ENCODE measurements around the gene UPF3B.
"Not testable (repeated sequence)": the region's sequence is repeated elsewhere in the genome, so short reads cannot be mapped to it uniquely, and the experiment has no call there.

Gene UPF3B

DNA sequence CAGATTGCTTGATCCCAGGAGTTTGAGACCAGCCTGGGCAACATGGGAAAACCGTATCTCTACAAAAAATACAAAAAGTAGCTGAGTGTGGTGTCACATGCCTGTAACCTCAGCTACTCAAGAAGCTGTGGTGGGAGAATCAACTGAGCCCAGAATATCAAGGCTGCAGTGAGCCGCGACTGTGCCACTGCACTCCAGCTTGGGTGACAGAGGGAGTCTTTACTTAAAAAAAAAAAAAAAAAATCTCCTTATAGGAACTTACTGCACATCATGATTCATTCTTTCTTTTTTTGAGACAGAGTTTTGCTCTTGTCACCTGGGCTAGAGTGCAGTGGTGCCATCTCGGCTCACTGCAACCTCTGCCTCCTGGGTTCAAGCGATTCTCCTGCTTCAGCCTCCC is 24.3 kb downstream of the UPF3B start:
- Histone ChIP-seq H3K27ac (no peak overlapping the region), H3K4me3 (no peak overlapping the region)

- Histone ChIP-seq H3K4me3 (no peak overlapping the region), H3K27ac (peak overlapping the region in 3 of 21 experiments; percentile 2 to 31 (median 16))
These were observed 26.3 kb downstream of the UPF3B start for GRCh38 chrX:119826399-119826959.

DNA sequence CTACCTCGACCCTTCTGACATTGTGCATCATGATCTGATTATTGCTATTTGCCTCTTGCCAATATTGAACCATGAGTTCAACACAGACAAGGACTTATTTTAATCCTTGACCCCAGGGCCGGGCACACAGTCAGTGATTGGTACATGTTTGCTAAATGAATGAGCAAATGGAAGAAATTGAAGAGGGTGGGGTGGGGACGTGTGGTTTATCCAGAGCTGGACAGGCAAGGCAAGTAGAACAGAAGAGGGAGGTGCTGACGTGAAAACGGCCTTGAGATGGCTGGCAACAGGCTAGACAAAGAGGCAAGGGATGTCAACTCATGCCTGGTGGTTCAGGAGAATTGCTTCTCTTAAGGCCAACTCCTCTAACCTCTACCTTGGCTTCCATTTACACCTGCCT is 28.5 kb downstream of the UPF3B start:
- not testable (repeated sequence) for H3K4me3 ChIP-seq, H3K27ac ChIP-seq

DNA sequence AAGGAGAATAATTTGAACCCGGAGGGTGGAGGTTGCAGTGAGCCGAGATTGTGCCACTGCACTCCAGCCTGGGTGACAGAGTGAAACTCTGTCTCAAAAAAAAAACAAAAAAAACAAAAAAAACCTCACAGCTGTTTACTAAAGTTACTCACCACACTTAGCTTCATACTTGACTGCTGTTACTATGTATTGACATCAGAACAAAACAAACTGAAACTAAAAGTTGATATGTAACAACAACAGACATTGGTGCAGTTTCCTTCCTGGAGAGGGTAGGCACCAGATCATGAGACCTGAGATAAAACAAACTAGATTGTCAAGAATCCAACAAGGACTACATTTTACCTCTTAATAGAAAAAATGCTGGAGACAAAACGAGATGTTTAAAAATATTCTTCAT is 31.1 kb downstream of the UPF3B start:
- H3K4me3 ChIP-seq: not testable (repeated sequence)
- H3K27ac ChIP-seq: peak overlapping the region in 6 of 21 experiments; percentile 14 to 54 (median 34)

GRCh38 chrX:119817130-119817690 is 35.6 kb downstream of the UPF3B start:
- Histone ChIP-seq H3K4me3 (no peak overlapping the region), H3K27ac (peak overlapping the region in 5 of 21 experiments; percentile 25 to 80 (median 71))

DNA sequence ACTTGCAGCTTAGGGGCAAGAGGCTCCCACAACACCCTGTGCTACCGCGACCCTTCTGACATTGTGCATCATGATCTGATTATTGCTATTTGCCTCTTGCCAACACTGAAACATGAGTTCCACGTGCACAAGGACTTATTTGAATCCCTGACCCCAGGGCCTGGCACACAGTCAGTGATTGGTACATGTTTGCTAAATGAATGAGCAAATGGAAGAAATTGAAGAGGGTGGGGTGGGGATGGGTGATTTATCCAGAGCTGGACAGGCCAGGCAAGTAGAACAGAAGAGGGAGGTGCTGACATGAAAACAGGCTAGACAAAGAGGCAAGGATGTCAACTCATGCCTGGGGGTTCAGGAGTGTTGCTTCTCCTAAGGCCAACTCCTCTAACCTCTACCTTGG is 36.5 kb downstream of the UPF3B start:
- Histone ChIP-seq H3K27ac (peak overlapping the region in 2 of 21 experiments; percentile 67 to 71), H3K4me3 (no peak overlapping the region)

- Histone ChIP-seq H3K4me3 (no peak overlapping the region), H3K27ac (no peak overlapping the region)
These were observed 43.5 kb downstream of the UPF3B start for GRCh38 chrX:119809185-119809666.

GRCh38 chrX:119808461-119808860 is 44.3 kb downstream of the UPF3B start:
- H3K4me3 ChIP-seq, H3K27ac ChIP-seq: not testable (repeated sequence)

DNA sequence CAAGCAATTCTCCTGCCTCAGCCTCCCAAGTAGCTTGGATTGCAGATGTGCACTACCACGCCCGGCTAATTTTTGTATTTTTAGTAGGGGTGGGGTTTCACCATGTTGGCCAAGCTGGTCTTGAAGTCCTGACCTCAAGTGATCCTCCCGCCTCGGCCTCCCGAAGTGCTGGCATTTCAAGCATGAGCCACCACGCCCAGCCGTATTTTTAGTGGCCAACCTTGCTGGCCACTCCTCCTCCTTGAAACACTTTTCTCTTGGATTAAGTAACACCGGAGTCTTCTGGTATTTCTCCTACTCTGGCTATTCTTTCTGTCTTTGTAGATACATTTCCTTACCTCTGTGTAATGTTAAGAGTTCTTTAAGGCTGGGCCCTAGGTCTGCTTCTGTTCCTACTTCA is 50.2 kb downstream of the UPF3B start:
- Histone ChIP-seq H3K4me3 (no peak overlapping the region), H3K27ac (no peak overlapping the region)

GRCh38 chrX:119801253-119802221 is 51.2 kb downstream of the UPF3B start:
- no peak overlapping the region for H3K27ac ChIP-seq

DNA sequence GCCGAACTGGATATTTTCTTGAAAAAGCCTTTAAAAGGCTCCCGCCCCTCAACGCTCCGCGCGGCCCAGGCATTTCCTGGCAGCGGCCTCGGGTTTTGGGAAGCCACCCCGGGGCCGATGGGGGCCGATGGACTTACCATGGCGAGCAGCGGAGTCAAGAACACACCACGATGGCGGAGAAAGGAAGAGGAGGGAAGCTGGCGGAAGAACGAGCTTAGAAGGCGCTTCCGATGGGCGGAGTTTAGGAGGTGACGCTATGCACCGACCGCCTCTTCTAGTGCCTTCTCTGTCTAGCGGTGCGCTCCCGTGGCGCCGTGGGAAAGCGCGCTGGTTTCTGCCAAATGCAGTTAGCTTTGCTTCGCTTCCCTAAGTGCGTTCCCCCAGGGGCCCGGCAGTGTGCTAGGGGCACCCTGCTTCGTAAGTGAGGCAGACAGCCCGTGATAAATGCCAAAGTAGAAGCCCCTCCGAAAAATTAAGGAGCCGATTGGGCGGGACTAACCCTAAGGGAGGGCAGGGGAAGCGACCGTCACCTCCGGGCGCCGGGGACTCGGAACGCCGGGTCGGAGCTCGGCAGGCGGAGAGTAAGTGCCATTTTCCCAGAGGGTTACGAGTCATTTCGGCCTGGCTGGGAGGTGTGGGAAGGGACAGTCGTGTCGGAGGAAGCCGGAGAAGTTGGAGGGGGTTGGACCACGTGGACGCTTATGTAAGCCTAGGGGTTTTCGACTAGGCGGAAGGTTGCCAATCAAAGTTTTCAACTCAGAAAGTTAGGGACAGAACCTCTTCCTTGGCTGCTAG is 61.1 kb downstream of the UPF3B start, which contains the start of gene RPL39:
Gene RPL39, minus strand, starts transcription at position 194 of the 795 bp plus-strand sequence. Its CDS starts 54 bp downstream, at position 140.
- H3K27ac ChIP-seq: peak within 1 kb of the TSS; percentile 71 to 94 (median 86)

More at GRCh38 chrX:119801253-119802221, 51.2 kb downstream of the UPF3B start:
- H3K4me3 ChIP-seq: no peak overlapping the region

DNA sequence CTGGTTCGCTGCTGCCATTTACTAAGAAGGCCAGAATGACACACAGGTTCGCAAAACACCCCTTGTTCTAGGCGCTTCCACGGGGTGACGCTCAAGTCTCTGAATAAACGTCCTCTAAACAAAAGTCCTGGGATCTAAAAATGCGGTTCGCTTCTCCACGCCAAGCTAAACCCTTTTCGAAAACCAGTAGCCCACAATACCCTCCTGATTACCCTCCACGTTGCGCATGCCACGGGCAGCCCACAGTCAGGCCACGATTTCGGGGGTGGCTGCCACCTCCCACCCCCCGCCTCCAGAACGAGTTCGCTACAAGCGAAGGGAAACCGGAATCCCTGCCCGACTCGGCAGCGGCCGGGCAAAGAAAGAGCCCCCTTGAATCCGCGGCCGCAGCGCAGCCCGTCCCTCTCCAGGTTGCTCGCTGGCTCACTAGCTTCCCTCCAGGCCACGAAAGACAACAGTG is 61.8 kb downstream of the UPF3B start:
- H3K27ac ChIP-seq: peak overlapping the region; percentile 71 to 94 (median 86)
- peak overlapping the region; percentile 55 to 77 (median 70) for H3K4me3 ChIP-seq

More for the DNA sequence above, 61.1 kb downstream of the UPF3B start, which contains the start of gene RPL39:
- peak within 1 kb of the TSS; percentile 55 to 77 (median 70) for H3K4me3 ChIP-seq

- Histone ChIP-seq H3K4me3 (no peak overlapping the region), H3K27ac (no peak overlapping the region)
These were observed 67.9 kb downstream of the UPF3B start for GRCh38 chrX:119784747-119785446.
